HEK293 (cell line): ENCODE data around the gene LZTR1.

Experiments
- ELK4 ChIP-seq: IDR thresholded peaks from 2 replicates; pipeline ENCODE4 v1.6.1; 2011; ENCODE audit warnings: mild to moderate bottlenecking, low read depth, low read length, borderline replicate concordance
- GLI2 ChIP-seq: fragments of 450-650 bp; formaldehyde crosslinking; IDR thresholded peaks from 2 replicates; pipeline ENCODE4; 2017; ENCODE audit warnings: missing biosample characterization, missing genetic modification characterization, low read depth, borderline replicate concordance
- OSR2 ChIP-seq: fragments of 450-650 bp; formaldehyde crosslinking; IDR thresholded peaks from 2 replicates; pipeline ENCODE4 v1.5.1; 2016; ENCODE audit warnings: missing biosample characterization, missing genetic modification characterization
- SALL2 ChIP-seq: fragments of 450-650 bp; formaldehyde crosslinking; IDR thresholded peaks from 2 replicates; pipeline ENCODE4 v1.5.0; 2017; ENCODE audit warnings: missing biosample characterization, mild to moderate bottlenecking, missing genetic modification characterization, borderline replicate concordance
- SCRT2 ChIP-seq: fragments of 450-650 bp; formaldehyde crosslinking; IDR thresholded peaks from 2 replicates; pipeline ENCODE4 v1.5.1; 2016; ENCODE audit warnings: missing biosample characterization, missing genetic modification characterization
- SP7 ChIP-seq: fragments of 450-650 bp; formaldehyde crosslinking; IDR thresholded peaks from 2 replicates; pipeline ENCODE4 v1.5.1; 2016; ENCODE audit warnings: missing biosample characterization, missing genetic modification characterization
- ZBTB20 ChIP-seq: fragments of 450-650 bp; formaldehyde crosslinking; IDR thresholded peaks from 2 replicates; pipeline ENCODE4 v1.5.1; 2016; ENCODE audit warnings: missing biosample characterization, missing genetic modification characterization
- ZBTB48 ChIP-seq: fragments of 450-650 bp; formaldehyde crosslinking; IDR thresholded peaks from 2 replicates; pipeline ENCODE4 v1.5.1; 2016; ENCODE audit warnings: missing biosample characterization, missing genetic modification characterization
- ZBTB49 ChIP-seq: fragments of 450-650 bp; formaldehyde crosslinking; IDR thresholded peaks from 2 replicates; pipeline ENCODE4 v1.5.1; 2016; ENCODE audit warnings: missing biosample characterization, missing genetic modification characterization, low read depth
- ZFP69B ChIP-seq: fragments of 450-650 bp; formaldehyde crosslinking; IDR thresholded peaks from 2 replicates; pipeline ENCODE4 v1.5.1; 2016; ENCODE audit warnings: missing biosample characterization, missing genetic modification characterization
- ZNF121 ChIP-seq: fragments of 450-650 bp; formaldehyde crosslinking; IDR thresholded peaks from 2 replicates; pipeline ENCODE4 v1.5.1; 2016; ENCODE audit warnings: missing biosample characterization, missing genetic modification characterization
- ZNF184 ChIP-seq: fragments of 450-650 bp; IDR thresholded peaks from 2 replicates; pipeline ENCODE4 v1.5.1; 2018; ENCODE audit warnings: missing biosample characterization, mild to moderate bottlenecking, missing genetic modification characterization
- ZNF239 ChIP-seq: fragments of 450-650 bp; formaldehyde crosslinking; IDR thresholded peaks from 2 replicates; pipeline ENCODE4 v1.5.1; 2016; ENCODE audit warnings: missing biosample characterization, missing genetic modification characterization
- ZNF274 ChIP-seq, 2 experiments: fragments of 200-500 bp in 1 of 2; fragments of 450-650 bp in 1 of 2; sonication (Bioruptor generic) in 1 of 2; formaldehyde crosslinking in 1 of 2; IDR thresholded peaks; 2 replicates each; pipeline versions ENCODE4 v1.5.1 to v1.6.1; 2014 to 2016; ENCODE audit warnings: borderline replicate concordance in 1 of 2, inconsistent platforms in 1 of 2, low read length in 1 of 2, missing biosample characterization in 1 of 2, missing genetic modification characterization in 1 of 2
- ZNF335 ChIP-seq: fragments of 450-650 bp; formaldehyde crosslinking; conservative IDR thresholded peaks from 2 replicates; pipeline ENCODE4 v1.5.1; 2016; ENCODE audit warnings: missing biosample characterization, missing genetic modification characterization
- ZNF394 ChIP-seq: fragments of 450-650 bp; formaldehyde crosslinking; IDR thresholded peaks from 2 replicates; pipeline ENCODE4 v1.5.1; 2016; ENCODE audit warnings: missing biosample characterization, missing genetic modification characterization, mild to moderate bottlenecking, moderate library complexity, borderline replicate concordance
- ZNF426 ChIP-seq: fragments of 450-650 bp; formaldehyde crosslinking; IDR thresholded peaks from 2 replicates; pipeline ENCODE4 v1.5.1; 2017; ENCODE audit warnings: missing biosample characterization, missing genetic modification characterization, mild to moderate bottlenecking, inconsistent platforms, moderate library complexity
- ZNF510 ChIP-seq: fragments of 450-650 bp; formaldehyde crosslinking; IDR thresholded peaks from 2 replicates; pipeline ENCODE4 v1.5.1; 2018; ENCODE audit warnings: mild to moderate bottlenecking, missing genetic modification characterization, missing biosample characterization; ENCODE audit not compliant: insufficient replicate concordance
- ZNF555 ChIP-seq: fragments of 450-650 bp; formaldehyde crosslinking; conservative IDR thresholded peaks from 2 replicates; pipeline ENCODE4 v1.5.1; 2017; ENCODE audit warnings: missing biosample characterization, mild to moderate bottlenecking, missing genetic modification characterization, inconsistent platforms
- ZNF677 ChIP-seq: fragments of 450-650 bp; IDR thresholded peaks from 2 replicates; pipeline ENCODE4 v1.5.0; 2018; ENCODE audit warnings: missing biosample characterization, mild to moderate bottlenecking, missing genetic modification characterization, moderate library complexity
- ZSCAN23 ChIP-seq: fragments of 450-650 bp; formaldehyde crosslinking; IDR thresholded peaks from 2 replicates; pipeline ENCODE4 v1.5.1; 2016; ENCODE audit warnings: missing biosample characterization, missing genetic modification characterization
- ZSCAN4 ChIP-seq: fragments of 450-650 bp; formaldehyde crosslinking; IDR thresholded peaks from 2 replicates; pipeline ENCODE4 v1.5.1; 2017; ENCODE audit warnings: missing biosample characterization, missing genetic modification characterization
- TF ChIP-seq, protein P1 (sequence below): fragments of 450-650 bp; formaldehyde crosslinking; IDR thresholded peaks from 2 replicates; pipeline ENCODE4 v1.5.1; 2016; ENCODE audit warnings: missing biosample characterization, missing genetic modification characterization, borderline replicate concordance
- TF ChIP-seq, protein P2 (sequence below): fragments of 450-650 bp; formaldehyde crosslinking; IDR thresholded peaks from 2 replicates; pipeline ENCODE4 v1.5.1; 2016; ENCODE audit warnings: missing biosample characterization, missing genetic modification characterization

LZTR1 gene

GRCh38 chr22:20981787-20982562, at the start of gene LZTR1 (continued):
- TF ChIP-seq, protein P1, sequence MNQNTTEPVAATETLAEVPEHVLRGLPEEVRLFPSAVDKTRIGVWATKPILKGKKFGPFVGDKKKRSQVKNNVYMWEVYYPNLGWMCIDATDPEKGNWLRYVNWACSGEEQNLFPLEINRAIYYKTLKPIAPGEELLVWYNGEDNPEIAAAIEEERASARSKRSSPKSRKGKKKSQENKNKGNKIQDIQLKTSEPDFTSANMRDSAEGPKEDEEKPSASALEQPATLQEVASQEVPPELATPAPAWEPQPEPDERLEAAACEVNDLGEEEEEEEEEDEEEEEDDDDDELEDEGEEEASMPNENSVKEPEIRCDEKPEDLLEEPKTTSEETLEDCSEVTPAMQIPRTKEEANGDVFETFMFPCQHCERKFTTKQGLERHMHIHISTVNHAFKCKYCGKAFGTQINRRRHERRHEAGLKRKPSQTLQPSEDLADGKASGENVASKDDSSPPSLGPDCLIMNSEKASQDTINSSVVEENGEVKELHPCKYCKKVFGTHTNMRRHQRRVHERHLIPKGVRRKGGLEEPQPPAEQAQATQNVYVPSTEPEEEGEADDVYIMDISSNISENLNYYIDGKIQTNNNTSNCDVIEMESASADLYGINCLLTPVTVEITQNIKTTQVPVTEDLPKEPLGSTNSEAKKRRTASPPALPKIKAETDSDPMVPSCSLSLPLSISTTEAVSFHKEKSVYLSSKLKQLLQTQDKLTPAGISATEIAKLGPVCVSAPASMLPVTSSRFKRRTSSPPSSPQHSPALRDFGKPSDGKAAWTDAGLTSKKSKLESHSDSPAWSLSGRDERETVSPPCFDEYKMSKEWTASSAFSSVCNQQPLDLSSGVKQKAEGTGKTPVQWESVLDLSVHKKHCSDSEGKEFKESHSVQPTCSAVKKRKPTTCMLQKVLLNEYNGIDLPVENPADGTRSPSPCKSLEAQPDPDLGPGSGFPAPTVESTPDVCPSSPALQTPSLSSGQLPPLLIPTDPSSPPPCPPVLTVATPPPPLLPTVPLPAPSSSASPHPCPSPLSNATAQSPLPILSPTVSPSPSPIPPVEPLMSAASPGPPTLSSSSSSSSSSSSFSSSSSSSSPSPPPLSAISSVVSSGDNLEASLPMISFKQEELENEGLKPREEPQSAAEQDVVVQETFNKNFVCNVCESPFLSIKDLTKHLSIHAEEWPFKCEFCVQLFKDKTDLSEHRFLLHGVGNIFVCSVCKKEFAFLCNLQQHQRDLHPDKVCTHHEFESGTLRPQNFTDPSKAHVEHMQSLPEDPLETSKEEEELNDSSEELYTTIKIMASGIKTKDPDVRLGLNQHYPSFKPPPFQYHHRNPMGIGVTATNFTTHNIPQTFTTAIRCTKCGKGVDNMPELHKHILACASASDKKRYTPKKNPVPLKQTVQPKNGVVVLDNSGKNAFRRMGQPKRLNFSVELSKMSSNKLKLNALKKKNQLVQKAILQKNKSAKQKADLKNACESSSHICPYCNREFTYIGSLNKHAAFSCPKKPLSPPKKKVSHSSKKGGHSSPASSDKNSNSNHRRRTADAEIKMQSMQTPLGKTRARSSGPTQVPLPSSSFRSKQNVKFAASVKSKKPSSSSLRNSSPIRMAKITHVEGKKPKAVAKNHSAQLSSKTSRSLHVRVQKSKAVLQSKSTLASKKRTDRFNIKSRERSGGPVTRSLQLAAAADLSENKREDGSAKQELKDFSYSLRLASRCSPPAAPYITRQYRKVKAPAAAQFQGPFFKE (tag by site-specific recombination), result no peak
- no peak for TF ChIP-seq ZNF274 (IDR thresholded peaks at IDR 0.05; ENCODE audit: low read length)
- TF ChIP-seq ZNF274 (tag by site-specific recombination; IDR thresholded peaks at IDR 0.05; ENCODE audit: borderline replicate concordance), result no peak
- peak; percentile 13; the same call in 1 of the 2 replicates for TF ChIP-seq ZNF239
- TF ChIP-seq ZNF510, result no peak
- no peak for TF ChIP-seq ELK4
- no peak for TF ChIP-seq ZNF184 (tag by site-specific recombination)
- TF ChIP-seq GLI2 (tag by site-specific recombination), result no peak
- TF ChIP-seq SALL2 (tag by site-specific recombination), result no peak
- peak; percentile 63; the same call in 1 of the 2 replicates for TF ChIP-seq ZNF121 (tag by site-specific recombination)
- 0 out of 2 replicates have a peak, but pooled peaks have one; percentile 10 for TF ChIP-seq ZFP69B (tag by site-specific recombination)
- TF ChIP-seq ZBTB49 (tag by site-specific recombination), result no peak
- peak; percentile 64; the same call in 1 of the 2 replicates for TF ChIP-seq ZNF394
- TF ChIP-seq, protein P2, sequence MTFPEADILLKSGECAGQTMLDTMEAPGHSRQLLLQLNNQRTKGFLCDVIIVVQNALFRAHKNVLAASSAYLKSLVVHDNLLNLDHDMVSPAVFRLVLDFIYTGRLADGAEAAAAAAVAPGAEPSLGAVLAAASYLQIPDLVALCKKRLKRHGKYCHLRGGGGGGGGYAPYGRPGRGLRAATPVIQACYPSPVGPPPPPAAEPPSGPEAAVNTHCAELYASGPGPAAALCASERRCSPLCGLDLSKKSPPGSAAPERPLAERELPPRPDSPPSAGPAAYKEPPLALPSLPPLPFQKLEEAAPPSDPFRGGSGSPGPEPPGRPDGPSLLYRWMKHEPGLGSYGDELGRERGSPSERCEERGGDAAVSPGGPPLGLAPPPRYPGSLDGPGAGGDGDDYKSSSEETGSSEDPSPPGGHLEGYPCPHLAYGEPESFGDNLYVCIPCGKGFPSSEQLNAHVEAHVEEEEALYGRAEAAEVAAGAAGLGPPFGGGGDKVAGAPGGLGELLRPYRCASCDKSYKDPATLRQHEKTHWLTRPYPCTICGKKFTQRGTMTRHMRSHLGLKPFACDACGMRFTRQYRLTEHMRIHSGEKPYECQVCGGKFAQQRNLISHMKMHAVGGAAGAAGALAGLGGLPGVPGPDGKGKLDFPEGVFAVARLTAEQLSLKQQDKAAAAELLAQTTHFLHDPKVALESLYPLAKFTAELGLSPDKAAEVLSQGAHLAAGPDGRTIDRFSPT (tag by site-specific recombination), result no peak
- TF ChIP-seq ZNF426, result no peak
- peak; percentile 93 for TF ChIP-seq SP7 (tag by site-specific recombination)
- peak; percentile 86 for TF ChIP-seq ZBTB20 (tag by site-specific recombination)
- no peak for TF ChIP-seq ZSCAN4 (tag by site-specific recombination)
- TF ChIP-seq SCRT2 (tag by site-specific recombination), result peak; percentile 32; the same call in 1 of the 2 replicates
- TF ChIP-seq ZNF677 (tag by site-specific recombination), result no peak
- peak; percentile 99 for TF ChIP-seq ZNF335 (tag by site-specific recombination)
- no peak for TF ChIP-seq ZNF555
- no peak for TF ChIP-seq OSR2
- peak; percentile 88 for TF ChIP-seq ZBTB48 (tag by site-specific recombination)
- TF ChIP-seq ZSCAN23 (tag by site-specific recombination), result peak; percentile 91
